Measurements from ENCODE around the gene SLC28A1.
A peak's percentile ranks its signal among the peaks of the same experiment; 100 is the strongest.

Gene SLC28A1

DNA sequence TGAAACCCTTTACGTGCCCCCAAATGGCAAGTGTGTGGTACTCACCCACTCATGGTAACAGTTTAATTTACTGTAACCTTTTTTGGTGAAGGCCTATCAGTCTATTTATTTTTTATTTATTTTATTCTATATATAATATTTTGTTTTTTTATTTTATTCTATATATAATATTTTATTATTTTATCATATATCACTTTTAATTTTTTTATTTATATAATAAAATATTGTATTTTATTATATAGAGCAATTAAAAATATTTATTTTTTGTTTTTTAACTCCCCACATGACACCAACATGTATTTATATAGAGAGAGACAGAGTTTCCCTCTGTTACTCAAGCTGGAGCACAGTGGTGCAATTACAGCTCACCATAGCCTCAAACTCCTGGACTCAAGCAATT, 41.4 kb downstream of the SLC28A1 start:
- DNase-seq (ENCODE audit: low read depth in 1 of 2, low spot score in 1 of 2): no peak
- in situ Hi-C loops (cut with HindIII; ENCODE audit: low pct_unique_long_range_greater_than_20kb, low sequenced_read_pairs): no loop called here
- TF ChIP-seq JUND (IDR thresholded peaks at IDR 0.05; ENCODE audit: low read depth): no peak

DNA sequence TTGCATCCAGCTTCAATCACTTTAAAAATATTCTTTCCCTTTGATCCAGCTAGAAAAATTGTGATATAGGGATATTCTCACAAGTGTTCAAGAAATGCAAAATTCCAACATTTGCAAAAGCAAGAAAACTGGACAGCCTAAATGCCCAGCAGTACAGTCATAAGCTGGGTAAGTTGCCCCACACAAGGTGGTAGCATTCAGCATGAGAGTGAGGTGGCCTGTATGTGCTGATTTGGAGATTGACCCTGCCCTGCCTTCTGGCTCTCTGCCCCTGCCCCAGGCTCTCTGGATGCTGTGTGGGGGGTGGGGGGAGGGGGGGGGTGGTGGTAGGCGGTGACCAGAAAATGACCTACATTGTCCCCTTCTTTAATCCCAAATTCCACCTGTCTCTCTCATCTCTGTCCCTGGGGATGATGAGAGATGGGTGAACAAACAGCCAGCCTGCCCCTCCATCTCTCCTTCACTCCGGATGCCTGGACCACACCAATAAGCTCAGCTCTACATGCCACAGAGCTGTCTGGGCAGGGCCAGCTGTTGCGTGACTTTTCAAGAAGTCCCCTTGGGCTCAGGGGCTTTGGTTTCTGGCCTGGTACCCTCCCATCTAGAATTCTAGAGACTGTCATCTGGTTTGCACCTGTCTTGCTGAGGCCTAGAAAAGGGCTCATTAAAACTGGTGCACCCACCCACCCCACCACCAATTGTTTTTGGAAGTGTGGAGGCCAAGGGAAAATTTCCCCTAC, 42.2 kb downstream of the SLC28A1 start:
- DNase-seq (ENCODE audit: low read depth in 1 of 2, low spot score in 1 of 2): no peak
- in situ Hi-C loops (cut with HindIII; ENCODE audit: low pct_unique_long_range_greater_than_20kb, low sequenced_read_pairs): no loop called here
- no peak for TF ChIP-seq JUND (IDR thresholded peaks at IDR 0.05; ENCODE audit: low read depth)

DNA sequence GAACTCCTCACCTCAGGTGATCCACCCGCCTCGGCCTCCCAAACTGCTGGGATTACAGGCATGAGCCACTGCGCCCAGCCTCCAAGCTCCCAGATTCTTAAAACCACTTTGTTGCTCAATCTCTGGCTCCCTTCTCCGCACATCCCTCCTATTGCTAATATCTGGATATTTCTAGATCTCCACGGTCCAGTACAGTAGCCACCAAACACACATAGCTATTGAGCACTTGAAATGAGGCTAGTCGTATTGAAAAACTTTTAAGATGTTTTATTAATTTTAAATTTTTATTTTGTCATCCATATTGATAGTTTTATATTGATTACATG, 44.3 kb downstream of the SLC28A1 start:
- in situ Hi-C loops (cut with HindIII; ENCODE audit: low pct_unique_long_range_greater_than_20kb, low sequenced_read_pairs): no loop called here
- DNase-seq (ENCODE audit: low read depth in 1 of 2, low spot score in 1 of 2): no peak
- no peak for TF ChIP-seq JUND (IDR thresholded peaks at IDR 0.05; ENCODE audit: low read depth)

DNA sequence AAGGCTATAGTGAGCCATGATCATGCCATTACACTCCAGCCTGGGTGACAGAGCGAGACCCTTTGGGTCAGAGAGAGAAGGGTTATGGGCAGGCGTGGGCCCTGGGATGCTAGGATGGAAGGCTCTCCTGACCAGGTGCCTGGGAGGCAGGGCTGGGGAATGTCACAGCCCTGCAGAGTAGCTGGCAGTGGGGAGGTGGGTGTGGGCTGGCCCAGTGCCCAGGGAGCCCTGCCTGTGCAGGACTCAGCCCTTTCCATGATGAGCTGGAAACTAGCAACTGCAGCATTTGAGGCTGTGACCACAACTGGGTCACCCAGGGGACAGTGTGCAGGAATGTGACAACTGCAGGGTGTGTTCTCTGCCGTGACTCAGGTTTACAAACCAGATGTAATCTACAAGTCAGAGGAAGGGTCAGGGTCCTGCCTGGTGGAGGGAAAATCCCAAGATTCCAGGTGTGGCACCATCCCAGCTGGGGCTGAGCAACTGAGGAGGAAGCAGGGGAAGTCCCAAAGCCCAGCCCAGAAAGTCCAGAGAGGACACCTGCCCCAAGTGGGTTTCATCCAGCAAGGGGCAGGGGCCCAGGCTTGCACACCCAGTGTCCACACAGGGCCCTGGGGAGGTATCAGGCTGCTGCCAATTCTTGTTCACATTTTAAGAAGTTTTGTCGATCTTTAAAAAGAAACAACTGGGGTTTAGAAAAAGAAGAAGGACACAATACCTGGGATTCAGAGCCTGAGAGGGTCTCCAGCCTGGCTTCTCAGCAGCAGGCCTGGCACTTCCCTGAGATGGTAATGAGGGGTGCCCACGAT, 45.5 kb downstream of the SLC28A1 start:
- in situ Hi-C loops (cut with HindIII; ENCODE audit: low pct_unique_long_range_greater_than_20kb, low sequenced_read_pairs): no loop called here
- peak in 1 of 2 experiments; percentile 85 for DNase-seq (ENCODE audit: low read depth in 1 of 2, low spot score in 1 of 2)
- TF ChIP-seq JUND (IDR thresholded peaks at IDR 0.05; ENCODE audit: low read depth): peak; percentile 50; the same call in 1 of the 2 replicates

DNA sequence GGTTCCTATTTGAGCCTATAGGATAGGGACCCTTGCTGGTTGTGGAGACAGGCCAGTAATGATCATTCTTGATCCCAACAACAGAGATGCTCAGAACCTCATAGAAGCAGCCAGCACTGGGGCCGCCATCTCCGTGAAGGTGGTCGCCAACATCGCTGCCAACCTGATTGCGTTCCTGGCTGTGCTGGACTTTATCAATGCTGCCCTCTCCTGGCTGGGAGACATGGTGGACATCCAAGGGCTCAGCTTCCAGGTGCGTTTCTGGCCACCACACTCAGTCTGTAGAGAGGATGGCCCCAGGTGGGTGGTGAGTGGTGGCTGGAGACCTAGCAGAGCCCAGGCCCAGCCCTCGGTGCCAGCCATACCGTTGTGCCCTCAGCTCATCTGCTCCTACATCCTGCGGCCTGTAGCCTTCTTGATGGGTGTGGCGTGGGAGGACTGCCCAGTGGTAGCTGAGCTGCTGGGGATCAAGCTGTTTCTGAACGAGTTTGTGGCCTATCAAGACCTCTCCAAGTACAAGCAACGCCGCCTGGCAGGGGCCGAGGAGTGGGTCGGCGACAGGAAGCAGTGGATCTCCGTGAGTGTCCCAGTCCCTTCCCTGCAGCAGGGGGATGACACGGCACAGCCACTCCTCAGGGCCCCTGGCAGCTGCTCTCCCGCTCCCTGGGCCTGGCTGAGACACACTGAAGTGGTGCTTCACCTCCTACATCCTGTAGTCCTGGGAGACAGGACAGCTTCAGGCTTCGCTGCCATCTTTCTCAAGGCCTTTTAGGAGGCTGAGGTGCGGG, 50.7 kb downstream of the SLC28A1 start:
- peak in 1 of 2 experiments; percentile 28 for DNase-seq (ENCODE audit: low read depth in 1 of 2, low spot score in 1 of 2)
- no peak for TF ChIP-seq JUND (IDR thresholded peaks at IDR 0.05; ENCODE audit: low read depth)
- in situ Hi-C loops (cut with HindIII; ENCODE audit: low pct_unique_long_range_greater_than_20kb, low sequenced_read_pairs): no loop called here

DNA sequence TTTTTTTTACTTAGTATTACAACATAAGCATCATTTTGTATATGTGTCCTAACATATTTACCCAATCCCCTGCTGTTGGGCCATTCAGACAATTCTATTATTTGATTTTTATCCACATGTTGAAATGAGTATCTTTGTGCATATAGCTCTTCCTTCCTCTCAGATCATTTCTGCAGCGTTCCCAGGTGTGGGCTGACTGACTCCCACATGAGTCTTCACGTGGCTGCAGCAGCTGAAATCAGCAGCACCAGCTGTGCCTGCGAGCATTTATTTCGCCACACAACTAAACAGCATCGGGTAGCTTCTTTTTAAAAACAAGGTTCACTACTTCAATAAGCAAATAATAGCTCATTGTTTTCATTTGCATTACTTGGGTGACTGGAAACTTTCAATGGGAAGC, 52.7 kb downstream of the SLC28A1 start:
- DNase-seq (ENCODE audit: low read depth in 1 of 2, low spot score in 1 of 2): no peak
- in situ Hi-C loops (cut with HindIII; ENCODE audit: low pct_unique_long_range_greater_than_20kb, low sequenced_read_pairs): no loop called here
- no peak for TF ChIP-seq JUND (IDR thresholded peaks at IDR 0.05; ENCODE audit: low read depth)

DNA sequence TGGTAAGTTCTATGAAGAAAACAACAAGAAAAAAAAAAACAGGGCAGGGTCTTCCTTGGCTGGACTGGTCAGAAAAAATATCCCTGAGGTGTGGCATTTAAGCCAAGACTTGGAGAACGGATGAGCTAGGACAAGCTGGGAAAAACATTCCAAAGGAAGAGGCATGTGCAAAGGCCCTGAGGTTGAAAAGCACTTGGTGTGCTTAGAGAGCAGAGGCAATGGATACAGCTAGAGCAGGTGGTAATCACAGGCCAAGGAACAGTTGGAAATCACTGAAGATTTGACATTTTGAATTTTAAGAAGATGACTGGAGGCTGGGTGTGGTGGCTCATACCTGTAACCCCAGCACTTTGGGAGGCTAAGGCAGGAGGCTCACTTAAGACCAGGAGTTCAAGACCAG, 54.3 kb downstream of the SLC28A1 start:
- in situ Hi-C loops (cut with HindIII; ENCODE audit: low pct_unique_long_range_greater_than_20kb, low sequenced_read_pairs): no loop called here
- no peak for DNase-seq (ENCODE audit: low read depth in 1 of 2, low spot score in 1 of 2)
- TF ChIP-seq JUND (IDR thresholded peaks at IDR 0.05; ENCODE audit: low read depth): no peak

DNA sequence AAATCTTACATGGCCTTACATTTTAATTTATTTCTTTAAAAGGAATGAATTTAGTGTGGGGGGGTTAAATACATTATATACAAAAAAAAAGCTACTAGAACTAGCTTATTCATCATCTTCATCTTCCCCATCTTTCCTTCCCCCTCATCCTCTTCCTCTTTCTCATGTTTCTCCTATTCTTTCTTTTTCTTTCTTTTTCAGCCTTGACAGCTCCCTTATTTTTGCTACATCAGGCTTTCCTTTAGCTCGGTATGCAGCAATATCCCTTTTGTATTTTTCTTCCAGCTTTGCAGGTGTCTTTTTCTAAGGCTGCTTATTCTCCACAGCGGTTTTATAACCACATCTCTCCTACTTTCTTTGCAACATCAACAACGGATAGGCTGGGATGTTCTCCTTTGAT, 55.9 kb downstream of the SLC28A1 start:
- DNase-seq (ENCODE audit: low read depth in 1 of 2, low spot score in 1 of 2): no peak
- in situ Hi-C loops (cut with HindIII; ENCODE audit: low pct_unique_long_range_greater_than_20kb, low sequenced_read_pairs): no loop called here

DNA sequence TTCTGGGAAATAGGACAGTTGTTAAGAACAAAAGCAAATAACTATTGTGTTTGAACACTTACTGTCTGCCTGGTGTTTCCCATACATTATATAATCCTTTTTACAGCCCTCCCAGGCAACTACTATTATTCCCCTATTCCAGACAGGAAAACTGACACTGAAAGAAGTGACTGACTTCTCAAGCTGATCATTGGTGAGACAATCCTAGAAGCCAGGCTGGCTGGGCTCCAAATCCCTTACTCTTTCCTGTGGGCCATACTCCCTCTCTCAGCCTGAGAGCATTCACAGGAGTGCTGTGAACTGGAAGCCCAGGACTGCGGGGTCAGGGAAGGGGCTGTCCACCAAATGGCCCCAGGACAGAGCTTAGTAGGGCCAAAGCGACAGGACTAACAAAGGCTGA, 58.0 kb downstream of the SLC28A1 start:
- in situ Hi-C loops (cut with HindIII; ENCODE audit: low pct_unique_long_range_greater_than_20kb, low sequenced_read_pairs): no loop called here
- no peak for TF ChIP-seq JUND (IDR thresholded peaks at IDR 0.05; ENCODE audit: low read depth)
- no peak for DNase-seq (ENCODE audit: low read depth in 1 of 2, low spot score in 1 of 2)

More for the DNA sequence above, 55.9 kb downstream of the SLC28A1 start:
- TF ChIP-seq JUND (IDR thresholded peaks at IDR 0.05; ENCODE audit: low read depth): no peak

DNA sequence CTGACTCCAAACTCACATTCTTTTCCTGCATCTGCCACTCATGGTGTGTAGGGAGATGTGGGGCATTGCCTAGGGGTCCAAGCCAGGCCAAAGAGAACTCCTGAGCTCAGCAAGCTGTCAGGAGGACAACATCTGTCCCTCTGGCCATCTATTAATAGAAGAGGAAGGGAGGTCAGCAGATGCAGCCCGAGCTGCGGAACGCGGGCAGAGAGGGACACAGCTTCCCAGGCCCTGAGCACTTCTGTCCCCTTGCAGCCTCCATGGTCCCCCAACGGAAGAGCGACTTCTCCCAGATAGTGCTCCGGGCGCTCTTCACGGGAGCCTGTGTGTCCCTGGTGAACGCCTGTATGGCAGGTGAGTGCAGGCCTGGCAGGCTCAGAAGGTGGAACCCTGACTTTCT, 59.8 kb downstream of the SLC28A1 start:
- DNase-seq (ENCODE audit: low read depth in 1 of 2, low spot score in 1 of 2): no peak
- TF ChIP-seq JUND (IDR thresholded peaks at IDR 0.05; ENCODE audit: low read depth): no peak
- in situ Hi-C loops (cut with HindIII; ENCODE audit: low pct_unique_long_range_greater_than_20kb, low sequenced_read_pairs): no loop called here

DNA sequence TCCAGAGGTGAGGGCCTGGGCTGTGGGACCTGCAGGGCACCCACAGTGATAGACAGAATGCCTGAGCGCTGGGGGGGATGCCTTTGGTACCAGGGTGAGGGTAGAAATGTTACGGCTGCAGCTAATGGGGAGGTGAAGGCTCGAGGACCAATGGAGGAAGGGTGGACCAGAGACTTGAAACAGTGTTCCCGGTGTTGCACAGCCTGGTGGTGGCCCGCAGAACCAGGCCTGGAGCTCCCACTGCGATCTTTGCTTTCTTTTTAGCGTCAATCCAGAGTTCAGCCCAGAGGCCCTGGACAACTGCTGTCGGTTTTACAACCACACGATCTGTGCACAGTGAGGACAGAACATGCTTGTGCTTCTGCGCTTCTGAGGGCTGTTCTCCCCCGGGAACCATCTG, 60.4 kb downstream of the SLC28A1 start:
- TF ChIP-seq JUND (IDR thresholded peaks at IDR 0.05; ENCODE audit: low read depth): no peak
- no peak for DNase-seq (ENCODE audit: low read depth in 1 of 2, low spot score in 1 of 2)
- in situ Hi-C loops (cut with HindIII; ENCODE audit: low pct_unique_long_range_greater_than_20kb, low sequenced_read_pairs): no loop called here

DNA sequence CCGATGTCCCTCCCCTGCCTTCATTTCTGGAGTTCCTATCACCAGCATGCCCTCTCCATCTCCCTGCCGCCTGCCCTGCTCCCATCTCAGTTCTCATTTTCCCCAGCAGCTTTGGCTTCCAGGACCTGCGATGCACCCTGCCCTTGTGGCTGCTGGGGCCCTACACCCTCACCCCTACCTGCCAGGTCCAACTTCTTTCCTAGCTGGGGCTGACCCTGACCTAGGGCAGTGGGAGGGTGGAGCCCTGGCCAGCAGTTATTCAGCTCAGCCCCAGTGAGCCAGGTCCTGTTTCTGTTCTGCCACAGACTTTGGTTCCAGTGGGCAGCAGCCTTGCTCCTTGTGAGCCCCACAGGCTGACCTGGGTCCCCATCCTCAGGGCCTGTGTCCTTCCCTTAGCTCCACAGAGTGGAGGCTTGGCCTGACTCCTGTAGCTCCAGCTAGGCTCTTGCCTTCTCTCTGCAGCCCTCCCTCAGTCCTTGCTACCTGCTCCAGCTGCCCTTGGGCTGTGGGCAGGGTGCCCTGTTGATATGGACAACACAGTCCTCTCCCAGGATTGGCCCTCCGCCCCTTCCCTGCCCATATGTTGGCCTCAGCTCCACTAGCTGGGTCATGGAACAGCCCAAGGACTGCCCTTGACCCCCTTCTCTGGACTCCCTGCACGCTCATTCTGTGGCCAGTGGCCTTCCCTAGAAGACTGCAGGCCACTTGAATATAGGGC, 62.5 kb downstream of the SLC28A1 start:
- in situ Hi-C loops (cut with HindIII; ENCODE audit: low pct_unique_long_range_greater_than_20kb, low sequenced_read_pairs): no loop called here
- TF ChIP-seq JUND (IDR thresholded peaks at IDR 0.05; ENCODE audit: low read depth): no peak
- no peak for DNase-seq (ENCODE audit: low read depth in 1 of 2, low spot score in 1 of 2)

Measured in T47D (cell line).